ENCODE measurements around the gene HLCS.

DNA sequence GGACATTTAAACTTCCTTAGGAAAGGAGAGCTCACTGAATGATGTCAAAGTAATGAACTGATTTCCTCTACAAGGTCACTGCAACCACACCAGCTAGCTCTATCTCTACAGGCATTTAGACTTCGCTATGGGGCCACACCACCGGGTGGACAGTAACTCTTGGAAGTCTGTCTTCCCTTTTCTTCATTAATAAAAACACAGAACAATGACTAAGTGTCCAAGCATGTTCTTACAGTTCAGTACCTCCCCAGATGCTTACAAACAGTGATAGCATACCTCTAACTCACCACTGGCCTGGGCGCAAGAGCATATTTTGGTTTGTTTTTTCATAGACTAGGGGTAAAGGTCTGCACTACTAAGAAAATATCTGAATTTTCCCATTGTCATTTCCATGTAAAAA lies 212.9 kb downstream of the HLCS start:
- TF ChIP-seq, protein P1, sequence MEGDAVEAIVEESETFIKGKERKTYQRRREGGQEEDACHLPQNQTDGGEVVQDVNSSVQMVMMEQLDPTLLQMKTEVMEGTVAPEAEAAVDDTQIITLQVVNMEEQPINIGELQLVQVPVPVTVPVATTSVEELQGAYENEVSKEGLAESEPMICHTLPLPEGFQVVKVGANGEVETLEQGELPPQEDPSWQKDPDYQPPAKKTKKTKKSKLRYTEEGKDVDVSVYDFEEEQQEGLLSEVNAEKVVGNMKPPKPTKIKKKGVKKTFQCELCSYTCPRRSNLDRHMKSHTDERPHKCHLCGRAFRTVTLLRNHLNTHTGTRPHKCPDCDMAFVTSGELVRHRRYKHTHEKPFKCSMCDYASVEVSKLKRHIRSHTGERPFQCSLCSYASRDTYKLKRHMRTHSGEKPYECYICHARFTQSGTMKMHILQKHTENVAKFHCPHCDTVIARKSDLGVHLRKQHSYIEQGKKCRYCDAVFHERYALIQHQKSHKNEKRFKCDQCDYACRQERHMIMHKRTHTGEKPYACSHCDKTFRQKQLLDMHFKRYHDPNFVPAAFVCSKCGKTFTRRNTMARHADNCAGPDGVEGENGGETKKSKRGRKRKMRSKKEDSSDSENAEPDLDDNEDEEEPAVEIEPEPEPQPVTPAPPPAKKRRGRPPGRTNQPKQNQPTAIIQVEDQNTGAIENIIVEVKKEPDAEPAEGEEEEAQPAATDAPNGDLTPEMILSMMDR (IDR thresholded peaks at IDR 0.05), result no peak
- TF ChIP-seq POLR2AphosphoS5 (IDR thresholded peaks at IDR 0.05), result no peak
- no peak for TF ChIP-seq EP300 (IDR thresholded peaks at IDR 0.05)
